H1 (cell line): ENCODE data around the gene PNPLA3. TPM values are rescaled to one million over a fixed set of nuclear protein-coding genes. Genes with fewer than 3 reads are reported as not detected.

ENCODE experiments used
- CTCF ChIA-PET: fragments of 300-600 bp; sonication (Branson Sonifier 250); formaldehyde crosslinking; loops from one replicate; lab custom pipeline; 2021; ENCODE audit not compliant: partially characterized antibody; lab: Charles Lee
- POLR2A ChIA-PET: fragments of 300-600 bp; sonication (Branson Sonifier 250); formaldehyde crosslinking; loops from one replicate; lab custom pipeline; 2021; ENCODE audit warnings: inconsistent platforms; ENCODE audit not compliant: partially characterized antibody; lab: Charles Lee
- DNase-seq, 2 experiments: peaks; one replicate each; pipeline versions ENCODE4 v3.0.0 to v3.0.0-alpha.2; 2010 to 2022; ENCODE audit warnings: low spot score in 2 of 2, low read depth in 1 of 2, mixed read lengths in 1 of 2
- FAIRE-seq: peaks from 2 replicates; lab custom pipeline; 2011; peaks lifted over from hg19 to GRCh38; lab: Jason Lieb, UNC
- H2AFZ ChIP-seq: 2 replicates; pipeline ENCODE4 v1.8.1; 2012; ENCODE audit warnings: low read length, inconsistent platforms
- H2AK5ac ChIP-seq: 2 replicates; pipeline ENCODE4 v1.6.1; 2013; ENCODE audit warnings: low read depth, low read length
- H2BK120ac ChIP-seq: replicated peaks from 2 replicates; pipeline ENCODE3; 2013; ENCODE audit warnings: low read depth, low read length, inconsistent platforms
- H2BK12ac ChIP-seq: 2 replicates; pipeline ENCODE4 v1.6.1; 2013; ENCODE audit warnings: low read depth, low read length
- H2BK15ac ChIP-seq: 2 replicates; pipeline ENCODE4 v1.6.1; 2013; ENCODE audit warnings: low read length
- H2BK20ac ChIP-seq: 2 replicates; pipeline ENCODE4 v1.6.1; 2013; ENCODE audit warnings: low read length
- H2BK5ac ChIP-seq: 2 replicates; pipeline ENCODE4 v1.6.1; 2013; ENCODE audit warnings: low read depth, low read length
- H3K14ac ChIP-seq: 2 replicates; pipeline ENCODE4 v1.6.1; 2013; ENCODE audit warnings: inconsistent platforms; ENCODE audit not compliant: insufficient read length
- H3K18ac ChIP-seq: 2 replicates; pipeline ENCODE4 v1.6.1; 2013; ENCODE audit warnings: low read length; ENCODE audit errors: extremely low read depth
- H3K23ac ChIP-seq: 2 replicates; pipeline ENCODE4 v1.6.1; 2013; ENCODE audit warnings: inconsistent platforms; ENCODE audit not compliant: insufficient read length
- H3K23me2 ChIP-seq: 2 replicates; pipeline ENCODE4 v1.6.1; 2013; ENCODE audit warnings: low read depth, low read length
- H3K27ac ChIP-seq: 2 replicates; pipeline ENCODE4 v1.6.1; 2011; ENCODE audit warnings: low read depth, low read length, inconsistent platforms
- H3K27me3 ChIP-seq, 4 experiments: replicated peaks in 1 of 4; 1 replicate in 1 of 4; 2 replicates in 3 of 4; pipeline versions ENCODE4 v1.6.1 to v1.8.1; 2011 to 2013; ENCODE audit warnings: low read length in 3 of 4, mild to moderate bottlenecking in 3 of 4, inconsistent platforms in 2 of 4, mixed read lengths in 2 of 4, moderate library complexity in 1 of 4; ENCODE audit not compliant: control insufficient read depth in 3 of 4, insufficient read depth in 3 of 4; ENCODE audit errors: extremely low read depth in 1 of 4
- H3K36me3 ChIP-seq, 4 experiments: 2 replicates each; pipeline versions ENCODE4 v1.6.1 to v1.8.1; 2011 to 2013; ENCODE audit warnings: mild to moderate bottlenecking in 4 of 4, low read length in 3 of 4, moderate library complexity in 2 of 4, control low read depth in 1 of 4, inconsistent platforms in 1 of 4; ENCODE audit not compliant: insufficient read depth in 4 of 4, control insufficient read depth in 2 of 4
- H3K4ac ChIP-seq: replicated peaks from 2 replicates; pipeline ENCODE3; 2013; ENCODE audit warnings: low read length, low read depth, mixed read lengths, inconsistent platforms; ENCODE audit not compliant: insufficient read length
- H3K4me1 ChIP-seq, 4 experiments: replicated peaks in 1 of 4; 1 replicate in 1 of 4; 2 replicates in 3 of 4; pipeline versions ENCODE4 v1.6.1 to v1.8.1; 2011 to 2013; ENCODE audit warnings: low read length in 3 of 4, inconsistent platforms in 2 of 4, mixed read lengths in 1 of 4; ENCODE audit not compliant: insufficient read depth in 4 of 4, control insufficient read depth in 3 of 4
- H3K4me2 ChIP-seq, 2 experiments: 2 replicates each; pipeline versions ENCODE4 v1.6.1 to v1.8.1; 2011 to 2013; ENCODE audit warnings: low read depth in 2 of 2, low read length in 2 of 2, control low read depth in 1 of 2, inconsistent platforms in 1 of 2, mild to moderate bottlenecking in 1 of 2; ENCODE audit not compliant: insufficient read depth in 1 of 2
- H3K4me3 ChIP-seq, 4 experiments: fragments of 200-600, 300-600 bp in 1 of 4; sonication (generic), shearing (Covaris generic), sonication (Bioruptor Twin) in 1 of 4; 2 replicates each; pipeline versions ENCODE4 v1.5.1 to v1.8.1; 2011 to 2016; ENCODE audit warnings: low read length in 4 of 4, low read depth in 3 of 4, control low read depth in 2 of 4, inconsistent platforms in 2 of 4, mild to moderate bottlenecking in 2 of 4, mixed read lengths in 1 of 4, moderate library complexity in 1 of 4; ENCODE audit not compliant: insufficient read depth in 2 of 4; ENCODE audit errors: extremely low read depth in 1 of 4
- H3K56ac ChIP-seq: replicated peaks from 2 replicates; pipeline ENCODE3; 2013; ENCODE audit warnings: low read depth, mild to moderate bottlenecking, mixed read lengths, low read length, inconsistent platforms; ENCODE audit not compliant: insufficient read length
- H3K79me1 ChIP-seq: 2 replicates; pipeline ENCODE4 v1.6.1; 2013; ENCODE audit warnings: low read depth, low read length, control low read depth
- H3K79me2 ChIP-seq, 2 experiments: 2 replicates each; pipeline versions ENCODE4 v1.6.1 to v1.8.1; 2012 to 2013; ENCODE audit warnings: low read length in 2 of 2, mild to moderate bottlenecking in 2 of 2, inconsistent platforms in 1 of 2; ENCODE audit not compliant: insufficient read depth in 2 of 2, control insufficient read depth in 1 of 2
- H3K9ac ChIP-seq, 4 experiments: replicated peaks in 1 of 4; 1 replicate in 1 of 4; 2 replicates in 3 of 4; pipeline versions ENCODE4 v1.6.1 to v1.8.1; 2011 to 2013; ENCODE audit warnings: low read depth in 3 of 4, low read length in 3 of 4, control low read depth in 2 of 4, mild to moderate bottlenecking in 2 of 4, moderate library complexity in 2 of 4, inconsistent platforms in 1 of 4; ENCODE audit errors: extremely low read depth in 1 of 4
- H3K9me3 ChIP-seq, 2 experiments: 2 replicates each; pipeline versions ENCODE4 v1.6.1 to v1.8.1; 2012 to 2013; ENCODE audit warnings: mild to moderate bottlenecking in 2 of 2, moderate library complexity in 2 of 2, control low read depth in 1 of 2, inconsistent platforms in 1 of 2, low read depth in 1 of 2, low read length in 1 of 2, mixed read lengths in 1 of 2; ENCODE audit not compliant: insufficient read depth in 2 of 2
- H4K20me1 ChIP-seq, 2 experiments: replicated peaks in 1 of 2; 2 replicates each; pipeline versions ENCODE3 to v1.8.1; 2011 to 2013; ENCODE audit warnings: inconsistent platforms in 2 of 2, low read length in 2 of 2, mild to moderate bottlenecking in 1 of 2; ENCODE audit not compliant: insufficient read depth in 2 of 2, control insufficient read depth in 1 of 2
- H4K5ac ChIP-seq: 2 replicates; pipeline ENCODE4 v1.6.1; 2013; ENCODE audit warnings: low read length, low read depth, mixed read lengths, inconsistent platforms; ENCODE audit not compliant: insufficient read length
- H4K8ac ChIP-seq: 2 replicates; pipeline ENCODE4 v1.8.0; 2013; ENCODE audit warnings: mild to moderate bottlenecking, moderate library complexity, low read length, inconsistent platforms; ENCODE audit not compliant: insufficient read depth; ENCODE audit errors: extremely low read depth
- H4K91ac ChIP-seq: replicated peaks from 2 replicates; pipeline ENCODE3; 2013; ENCODE audit warnings: low read length, mixed read lengths, inconsistent platforms; ENCODE audit not compliant: insufficient read length
- WGBS, 2 experiments: shearing (Covaris generic) in 1 of 2; methylation state at CpG; one replicate each; pipeline versions ENCODE4 v1.1.6 to v1.1.7; 2013 to 2015; ENCODE audit warnings: low lambda C conversion rate in 2 of 2, mixed read lengths in 2 of 2, inconsistent platforms in 1 of 2, low coverage in 1 of 2, missing lambda C conversion rate in 1 of 2; ENCODE audit not compliant: insufficient replicate concordance in 2 of 2, insufficient coverage in 1 of 2, insufficient read length in 1 of 2; ENCODE audit errors: extremely low coverage in 1 of 2, missing lambda C conversion rate in 1 of 2; 5-methylcytosine and 5-hydroxymethylcytosine counted together
- polyA plus RNA-seq, 7 experiments: library from polyadenylated mRNA; depleted of rRNA in 3 of 7; stranded (reverse) in 5 of 7; unstranded in 2 of 7; fragments of >200 nt in 5 of 7; fragments of 200-250 nt in 2 of 7; gene quantifications; 1 replicate in 5 of 7; 2 replicates in 1 of 7; 4 replicates in 1 of 7; pipeline versions ENCODE4 v1.2.1 to v1.2.3, GENCODE V29; 2011 to 2013; ENCODE audit warnings: missing spikeins in 2 of 7, mixed read lengths in 2 of 7
- total RNA-seq: library from RNA; stranded (reverse); fragmentation: NEBNext Ultra II Directional; extraction: Animal tissue kit (Norgen Biotek cat#: 25700); gene quantifications from 2 replicates; pipeline ENCODE4 v1.2.1, GENCODE V29; 2021

Gene PNPLA3
- total and polyA plus RNA-seq, 2 of the 8 experiments (the other 6 are each of a cell fraction or from before 2014, with no cell fraction given), result 17.5 to 23.4 TPM

DNA sequence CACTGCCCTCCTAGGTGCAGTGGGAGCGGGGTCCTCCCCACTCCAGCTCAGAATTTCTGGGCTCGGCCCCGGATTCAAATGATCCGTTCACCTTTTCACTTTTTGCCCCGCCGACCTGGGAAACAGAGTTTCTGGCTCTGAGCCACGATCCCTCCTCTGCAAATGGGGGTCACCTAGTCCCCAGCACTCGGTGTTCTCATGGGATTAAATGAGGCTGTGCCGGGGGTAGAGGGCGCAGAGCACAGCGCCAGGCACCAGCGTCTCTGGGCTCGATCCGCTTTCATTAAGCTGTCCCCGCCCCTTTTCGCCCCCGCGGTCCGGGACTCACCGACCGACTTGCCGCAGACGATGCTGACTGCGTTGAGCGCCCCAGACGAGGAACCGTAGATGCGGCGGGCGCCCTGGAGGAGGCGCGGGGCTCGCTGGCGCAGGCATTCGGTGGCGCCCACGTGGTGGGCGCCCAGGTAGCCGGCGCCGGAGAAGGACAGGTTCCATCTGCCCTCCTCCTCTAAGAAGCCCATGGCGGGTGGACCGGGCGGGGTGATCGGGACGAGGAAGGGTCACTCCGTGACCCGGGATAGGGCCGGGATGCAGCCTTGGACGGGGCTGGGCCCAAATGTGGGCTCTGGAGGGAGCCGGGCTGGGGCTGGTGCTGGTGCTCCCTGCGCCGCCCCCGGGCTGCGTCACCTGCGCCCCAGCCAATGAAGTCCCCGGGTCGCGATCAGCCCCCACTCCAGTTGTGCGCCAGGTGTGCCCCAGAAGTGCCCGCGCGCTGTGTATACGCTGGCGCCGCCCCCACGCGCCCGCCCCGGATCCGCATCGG, 32.0 kb upstream of the PNPLA3 start, which contains the start of gene PNPLA5:
TSS of gene PNPLA5 (minus strand) at position 654 of the 823 bp plus-strand sequence. CDS start at position 521, 133 bp downstream.
- H3K4me3 ChIP-seq, result peak within 1 kb of the TSS; percentile 57 to 75 (median 68)

More for the DNA sequence above, 32.0 kb upstream of the PNPLA3 start, which contains the start of gene PNPLA5:
- Histone ChIP-seq H3K36me3 (no peaks in the 10 kb centered on the region), H3K79me1 (no peaks in the 10 kb centered on the region), H3K56ac (peak within 1 kb of the TSS; percentile 9), H2BK120ac (no peak within 1 kb of the TSS), H4K8ac (peak within 1 kb of the TSS; percentile 89), H3K9me3 (no peaks in the 10 kb centered on the region), H3K23ac (no peak within 1 kb of the TSS), H3K14ac (no peak within 1 kb of the TSS), H4K5ac (no peak within 1 kb of the TSS), H3K79me2 (no peaks in the 10 kb centered on the region), H2BK5ac (peak within 1 kb of the TSS; percentile 44; the same call in 1 of the 2 replicates), H3K27me3 (peaks cover 0 to 4% (median 1%) of the 10 kb centered on the region in 4 experiments; a peak in 3 of 7 replicates), H4K91ac (peak within 1 kb of the TSS; percentile 19), H3K27ac (no peak within 1 kb of the TSS), H3K4me1 (peaks cover 0 to 12% (median 5%) of the 10 kb centered on the region in 4 experiments; a peak in 5 of 7 replicates), H3K18ac (peak within 1 kb of the TSS; percentile 87), H2AFZ (peak within 1 kb of the TSS; percentile 88; the same call in 1 of the 2 replicates), H3K4me2 (peak within 1 kb of the TSS; percentile 92 to 94), H2AK5ac (no peak within 1 kb of the TSS), H3K4ac (peak within 1 kb of the TSS; percentile 91), H3K9ac (peak within 1 kb of the TSS; percentile 20 to 68 (median 57); a peak in 5 of 7 replicates), H2BK15ac (peak within 1 kb of the TSS; percentile 55; the same call in 1 of the 2 replicates), H2BK20ac (no peak within 1 kb of the TSS), H3K23me2 (peaks cover 11% of the 10 kb centered on the region; the same call in 1 of the 2 replicates), H2BK12ac (peak within 1 kb of the TSS; percentile 27; the same call in 1 of the 2 replicates), H4K20me1 (peaks cover 3 to 11% of the 10 kb centered on the region in 2 experiments)
- no peak for FAIRE-seq
- peak in 1 of 2 experiments; percentile 86 for DNase-seq
- 2% methylated on average over 53 of the region's 72 CpGs; no CpG with 5 or more reads in 1 of the 2 experiments for WGBS, 2 experiments
- ChIA-PET CTCF (interaction anchor here (0.7 to 21.4 kb wide), 6 partner anchors 7 to 60 kb away, joined by 3 to 226 read pairs (median 4); no protein-coding TSS in a partner anchor), POLR2A (interaction anchor here (1.0 to 2.4 kb wide), 7 partner anchors 9 to 133 kb away, joined by 3 to 7 read pairs (median 3); partner anchors contain the start of genes EFCAB6 and PARVB)
